GM10847 (cell line): ENCODE results near the gene CCDC116.

Experiments
- POLR2A ChIP-seq: IDR thresholded peaks from 2 replicates; pipeline ENCODE4 v1.6.1; 2011; ENCODE audit not compliant: insufficient read length; ENCODE audit errors: extremely low read depth

CCDC116 gene, protein sequence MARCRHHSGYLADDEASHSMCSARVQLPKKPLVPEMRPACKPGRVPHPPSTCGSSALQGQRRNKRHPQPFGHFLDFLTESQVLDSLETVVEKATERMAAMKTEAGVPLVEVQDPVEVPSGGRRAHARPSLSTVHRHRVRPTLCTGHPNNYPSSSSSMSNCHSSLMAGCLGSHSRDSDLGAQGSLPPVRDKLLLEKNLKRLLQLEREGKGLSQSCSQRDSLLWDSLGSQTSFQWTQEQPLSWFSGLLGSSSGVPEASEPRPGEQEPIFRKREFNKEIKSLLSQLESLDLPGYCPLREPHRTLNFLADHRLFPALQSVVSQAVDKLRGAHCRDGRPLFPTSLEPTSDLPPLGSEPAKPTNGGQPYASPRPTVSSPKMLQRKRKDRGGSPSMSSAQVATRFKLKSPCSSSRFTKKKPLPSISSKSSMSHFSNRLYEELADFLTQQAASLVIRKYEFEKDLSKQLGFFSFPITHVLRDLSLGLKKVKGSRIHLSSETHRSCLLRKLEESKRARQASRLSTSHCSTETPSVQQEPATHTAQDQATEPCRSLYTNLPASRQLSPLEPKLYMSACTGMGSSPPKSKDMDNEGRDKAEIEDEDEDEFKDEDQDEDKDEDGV

DNA sequence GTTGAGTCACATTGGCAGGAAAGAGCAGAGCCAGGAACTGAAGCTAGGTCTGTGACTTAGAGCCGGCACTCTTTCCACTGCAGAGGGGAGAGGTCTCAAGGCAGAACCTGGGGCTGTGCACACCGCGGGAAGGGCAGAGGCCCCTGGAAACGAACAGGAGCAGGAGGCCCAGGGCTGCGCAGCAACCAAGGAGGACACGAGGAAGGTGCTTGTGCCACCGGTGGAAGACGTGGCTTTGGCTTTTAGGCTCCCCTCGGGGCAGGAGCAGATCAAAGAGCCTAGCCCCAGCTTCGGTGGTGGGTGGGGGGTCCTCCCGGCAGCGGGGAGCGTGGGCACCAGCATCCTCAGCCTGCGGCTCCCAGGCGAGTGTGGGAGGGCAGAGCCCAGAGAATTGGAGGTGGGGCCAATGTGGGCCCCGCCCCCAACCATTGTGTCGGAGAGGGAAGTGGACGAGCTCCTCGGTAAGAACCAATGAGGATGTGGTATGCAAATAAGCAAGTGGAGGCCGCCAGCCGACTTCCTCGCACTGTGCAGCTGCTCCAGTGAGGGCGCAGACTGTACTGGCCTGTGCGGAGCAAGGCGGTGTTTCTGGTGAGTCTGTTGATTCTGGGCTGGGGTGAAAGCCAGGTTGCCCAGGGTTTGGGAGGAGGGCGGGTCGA lies at the start of gene CCDC116:
Gene CCDC116, plus strand, starts transcription at position 524 of the 659 bp plus-strand sequence. CDS start 422 bp downstream, outside the sequence.
- no peak for TF ChIP-seq POLR2A

- no peak for TF ChIP-seq POLR2A
Measured at GRCh38 chr22:21582801-21583740, 49.5 kb upstream of the CCDC116 start.

DNA sequence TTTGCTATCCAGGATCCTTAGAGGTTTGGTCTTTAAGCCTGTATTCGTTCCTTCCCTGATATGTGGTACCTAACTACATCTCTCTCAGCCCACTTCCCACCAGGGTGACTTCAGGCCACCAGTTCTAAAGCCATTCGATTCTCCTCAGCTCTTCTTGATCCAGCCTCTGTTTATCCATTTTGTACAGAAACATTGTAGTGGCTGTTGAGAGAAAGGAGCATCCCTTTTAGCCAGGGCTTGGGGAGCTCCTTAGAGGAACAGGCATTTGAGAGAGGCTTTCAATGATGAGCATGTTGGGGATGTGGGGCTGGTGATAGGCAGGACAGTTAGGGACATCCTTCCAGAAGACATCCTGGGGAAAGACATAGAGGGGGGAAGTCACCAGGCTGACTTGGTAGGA lies 47.2 kb upstream of the CCDC116 start:
- no peak for TF ChIP-seq POLR2A

- TF ChIP-seq POLR2A: no peak
Measured at GRCh38 chr22:21587803-21588611, 44.6 kb upstream of the CCDC116 start.

- TF ChIP-seq POLR2A: no peak
Measured at GRCh38 chr22:21589396-21589795, 43.2 kb upstream of the CCDC116 start.

GRCh38 chr22:21590809-21591641 lies 41.5 kb upstream of the CCDC116 start:
- no peak for TF ChIP-seq POLR2A

DNA sequence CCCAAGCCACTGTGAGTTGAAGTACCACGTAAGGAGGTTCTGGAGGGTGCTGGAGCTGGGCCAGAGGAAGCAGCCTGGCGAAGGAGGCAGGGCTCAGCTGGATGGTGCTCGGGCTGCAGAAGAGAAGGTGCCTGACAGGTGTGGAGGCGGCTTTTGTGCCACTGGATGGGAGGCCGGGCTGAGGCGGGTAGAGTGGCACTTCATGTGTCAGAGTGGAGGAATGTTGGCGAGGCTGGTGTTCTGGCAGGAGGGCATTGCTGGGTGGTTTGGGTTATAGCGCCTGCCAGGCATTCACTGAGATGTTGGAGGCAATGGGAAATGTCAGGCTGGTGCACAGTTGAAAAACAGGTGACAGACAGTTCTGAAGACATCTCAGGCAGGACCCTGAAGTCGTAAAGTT lies 40.9 kb upstream of the CCDC116 start:
- no peak for TF ChIP-seq POLR2A

DNA sequence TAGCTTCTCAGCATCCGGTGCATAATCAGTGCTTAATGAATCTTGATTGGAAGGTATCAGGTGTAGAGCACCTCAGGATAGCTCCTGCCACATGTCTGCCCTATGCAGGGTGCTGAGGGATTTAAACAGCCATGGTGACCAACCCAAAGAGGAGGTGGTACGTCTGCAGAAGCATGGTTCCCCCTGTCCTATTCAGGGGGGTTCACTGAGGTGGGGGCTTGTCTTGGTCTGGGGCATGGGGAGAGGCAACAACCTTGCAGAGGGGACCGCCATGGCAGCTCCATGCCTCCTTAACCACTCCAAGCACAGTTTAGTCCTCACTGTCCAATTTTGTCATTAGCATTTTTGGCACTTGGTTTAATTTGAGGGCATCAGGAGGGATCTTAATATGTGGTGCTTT lies 40.1 kb upstream of the CCDC116 start:
- no peak for TF ChIP-seq POLR2A

GRCh38 chr22:21593406-21594232 lies 38.9 kb upstream of the CCDC116 start:
- no peak for TF ChIP-seq POLR2A

- no peak for TF ChIP-seq POLR2A
Measured at GRCh38 chr22:21594865-21595452, 37.6 kb upstream of the CCDC116 start.

DNA sequence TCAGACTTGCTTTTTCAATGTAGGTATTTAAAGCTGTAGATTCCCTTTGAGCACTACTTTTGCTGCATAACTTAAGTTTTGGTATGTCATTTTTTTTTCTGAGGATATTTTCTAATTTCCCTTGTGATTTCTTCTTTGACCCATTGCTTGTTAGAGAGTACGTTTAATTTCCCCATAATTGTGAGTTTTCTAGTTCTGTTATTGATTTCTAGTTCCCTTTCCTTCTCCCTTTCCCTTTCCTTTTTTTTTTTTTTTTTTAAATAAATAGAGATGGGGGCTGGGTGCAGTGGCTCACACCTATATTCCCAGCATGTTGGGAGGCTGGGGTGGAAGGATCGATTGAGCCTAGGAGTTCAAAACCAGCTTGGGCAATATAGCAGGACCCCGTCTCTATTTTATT lies 34.3 kb upstream of the CCDC116 start:
- no peak for TF ChIP-seq POLR2A
